OCI-LY3 (cell line): ENCODE measurements around the gene POPDC2.

ENCODE experiments used
- H2AFZ ChIP-seq: fragments of 200-600, 300-600 bp; shearing (Covaris generic); 2 replicates; pipeline ENCODE4 v1.6.0; 2014; ENCODE audit warnings: antibody characterized with exemption, low read depth, low read length
- H3K27ac ChIP-seq: fragments of 200-600, 300-600 bp; sonication (generic); 2 replicates; pipeline ENCODE4 v1.5.1; 2014; ENCODE audit warnings: mild to moderate bottlenecking, low read length, moderate library complexity, mixed read lengths
- H3K27me3 ChIP-seq: fragments of 200-600, 300-600 bp; sonication (generic); 2 replicates; pipeline ENCODE4 v1.6.1; 2014; ENCODE audit warnings: low read depth, low read length, mixed read lengths
- H3K36me3 ChIP-seq: fragments of 200-600, 300-600 bp; sonication (generic); replicated peaks from 2 replicates; pipeline ENCODE3; 2014; ENCODE audit warnings: low read depth, low read length, mixed read lengths
- H3K4me1 ChIP-seq: fragments of 300-600, 200-600 bp; sonication (generic); 2 replicates; pipeline ENCODE4 v1.6.1; 2014; ENCODE audit warnings: low read length, mixed read lengths
- H3K4me2 ChIP-seq: fragments of 200-600, 300-600 bp; sonication (generic); 2 replicates; pipeline ENCODE4 v1.6.1; 2014; ENCODE audit warnings: low read length, mixed read lengths
- H3K4me3 ChIP-seq: fragments of 300-600, 200-600 bp; sonication (generic); 2 replicates; pipeline ENCODE4 v1.5.1; 2014; ENCODE audit warnings: antibody characterized with exemption, mild to moderate bottlenecking, low read length, moderate library complexity
- H3K79me2 ChIP-seq: fragments of 300-600, 200-600 bp; shearing (Covaris generic); 2 replicates; pipeline ENCODE4 v1.6.1; 2014; ENCODE audit warnings: mild to moderate bottlenecking, low read length, mixed read lengths
- H3K9ac ChIP-seq: fragments of 300-600, 200-600 bp; shearing (Covaris generic); 2 replicates; pipeline ENCODE4 v1.6.0; 2014; ENCODE audit warnings: mild to moderate bottlenecking, low read length, moderate library complexity
- H3K9me3 ChIP-seq: fragments of 200-600, 300-600 bp; shearing (Covaris generic); 2 replicates; pipeline ENCODE4 v1.6.1; 2014; ENCODE audit warnings: low read length, mixed read lengths; ENCODE audit not compliant: insufficient read depth
- H4K20me1 ChIP-seq: fragments of 200-600, 300-600 bp; sonication (generic); 2 replicates; pipeline ENCODE4 v1.6.1; 2016; ENCODE audit warnings: low read length, mixed read lengths; ENCODE audit not compliant: insufficient read depth
- CTCF ChIP-seq: fragments of 200-600, 300-600 bp; sonication (generic); IDR thresholded peaks from 2 replicates; pipeline ENCODE4 v1.5.1; 2014; ENCODE audit warnings: antibody characterized with exemption, low read length, low read depth
- EZH2phosphoT487 ChIP-seq: fragments of 200-600 bp; shearing (Covaris generic); IDR thresholded peaks from 2 replicates; pipeline ENCODE4 v1.6.1; 2018; ENCODE audit warnings: antibody characterized with exemption, mixed run types, low read depth

The POPDC2 gene

GRCh38 chr3:119613872-119614271, 46.5 kb downstream of the POPDC2 start:
- Histone ChIP-seq H3K27ac (no peak overlapping the region), H3K4me2 (no peak overlapping the region), H3K4me3 (no peak overlapping the region), H3K9me3 (no peaks in the 10 kb centered on the region), H3K36me3 (no peaks in the 10 kb centered on the region), H3K27me3 (no peaks in the 10 kb centered on the region), H3K4me1 (peaks cover 17% of the 10 kb centered on the region), H3K79me2 (no peaks in the 10 kb centered on the region), H2AFZ (no peak overlapping the region), H3K9ac (no peak overlapping the region), H4K20me1 (no peaks in the 10 kb centered on the region)
- TF ChIP-seq CTCF (no peak), EZH2phosphoT487 (no peak)

GRCh38 chr3:119613201-119613600, 47.2 kb downstream of the POPDC2 start:
- Histone ChIP-seq H3K36me3 (no peaks in the 10 kb centered on the region), H2AFZ (no peak overlapping the region), H3K9me3 (no peaks in the 10 kb centered on the region), H3K79me2 (no peaks in the 10 kb centered on the region), H3K9ac (no peak overlapping the region), H3K4me3 (no peak overlapping the region), H3K4me2 (no peak overlapping the region), H3K4me1 (peaks cover 13% of the 10 kb centered on the region), H4K20me1 (no peaks in the 10 kb centered on the region), H3K27ac (no peak overlapping the region), H3K27me3 (no peaks in the 10 kb centered on the region)
- TF ChIP-seq CTCF (no peak), EZH2phosphoT487 (no peak)

GRCh38 chr3:119611664-119612063, 48.7 kb downstream of the POPDC2 start:
- Histone ChIP-seq H3K27me3 (no peaks in the 10 kb centered on the region), H3K27ac (no peak overlapping the region), H3K79me2 (no peaks in the 10 kb centered on the region), H3K9me3 (no peaks in the 10 kb centered on the region), H2AFZ (no peak overlapping the region), H3K36me3 (no peaks in the 10 kb centered on the region), H4K20me1 (no peaks in the 10 kb centered on the region), H3K9ac (no peak overlapping the region), H3K4me3 (no peak overlapping the region), H3K4me2 (no peak overlapping the region), H3K4me1 (peaks cover 13% of the 10 kb centered on the region)
- TF ChIP-seq EZH2phosphoT487, result no peak
- TF ChIP-seq CTCF, result no peak

- no peaks in the 10 kb centered on the region for H3K36me3 ChIP-seq
- TF ChIP-seq EZH2phosphoT487, result no peak
- TF ChIP-seq CTCF, result no peak
- no peaks in the 10 kb centered on the region for H4K20me1 ChIP-seq
- no peak overlapping the region for H3K27ac ChIP-seq
- no peaks in the 10 kb centered on the region for H3K9me3 ChIP-seq
- H3K9ac ChIP-seq, result no peak overlapping the region
- no peaks in the 10 kb centered on the region for H3K27me3 ChIP-seq
- H3K79me2 ChIP-seq, result no peaks in the 10 kb centered on the region
- no peak overlapping the region for H3K4me3 ChIP-seq
- no peak overlapping the region for H2AFZ ChIP-seq
- peaks cover 8% of the 10 kb centered on the region for H3K4me1 ChIP-seq
- H3K4me2 ChIP-seq, result no peak overlapping the region
These were observed 51.1 kb downstream of the POPDC2 start for GRCh38 chr3:119609301-119609700.
